Fibroblast of the aortic adventitia (primary cell): Measurements from ENCODE around the gene GAGE12H. TPM values are rescaled to one million over a fixed set of nuclear protein-coding genes. Genes with fewer than 3 reads are reported as not detected.

ENCODE experiments used
- DNase-seq: peaks from one replicate; pipeline ENCODE4 v3.0.0-alpha.2; 2010; ENCODE audit warnings: low read depth
- H3K4me3 ChIP-seq: 2 replicates; pipeline ENCODE4 v1.5.1; 2011; ENCODE audit warnings: low read depth, mild to moderate bottlenecking, control low read depth, low read length, moderate library complexity
- small RNA-seq: library from RNA; depleted of rRNA; stranded (forward); fragments of <200 nt; gene quantifications from one replicate; pipeline ENCODE3, GENCODE V24; 2012
- total RNA-seq: library from RNA; depleted of rRNA; stranded (reverse); fragments of >200 nt; gene quantifications from 2 replicates; pipeline ENCODE4 v1.2.3, GENCODE V29; 2012; ENCODE audit warnings: low replicate concordance
- TF ChIP-seq, protein P1 (sequence below): IDR thresholded peaks from 2 replicates; pipeline ENCODE4 v1.5.1; 2011; ENCODE audit warnings: mild to moderate bottlenecking, low read length, control low read depth, inconsistent platforms; ENCODE audit not compliant: insufficient read depth

GAGE12H gene
- total RNA-seq, 1 donor, result not detected

DNA sequence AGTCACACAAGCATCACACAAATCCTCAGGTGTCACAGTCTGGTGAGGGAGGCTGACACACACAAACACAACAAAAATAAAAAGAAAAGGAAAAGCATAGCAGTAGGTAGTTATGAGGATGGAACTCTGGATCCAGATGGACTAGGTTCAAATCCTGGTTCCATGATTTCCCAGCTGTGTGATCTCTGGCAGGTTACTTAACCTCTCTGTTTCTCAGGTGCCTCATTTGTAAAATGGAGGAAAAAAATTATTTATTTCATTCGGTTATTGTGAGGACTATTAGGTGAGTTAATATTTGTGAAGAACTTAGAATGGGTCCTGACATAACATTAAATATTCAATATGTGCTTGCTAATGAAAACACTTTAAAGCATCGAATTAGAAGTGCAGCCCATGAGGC is 38.8 kb downstream of the GAGE12H start:
- TF ChIP-seq, protein P1, sequence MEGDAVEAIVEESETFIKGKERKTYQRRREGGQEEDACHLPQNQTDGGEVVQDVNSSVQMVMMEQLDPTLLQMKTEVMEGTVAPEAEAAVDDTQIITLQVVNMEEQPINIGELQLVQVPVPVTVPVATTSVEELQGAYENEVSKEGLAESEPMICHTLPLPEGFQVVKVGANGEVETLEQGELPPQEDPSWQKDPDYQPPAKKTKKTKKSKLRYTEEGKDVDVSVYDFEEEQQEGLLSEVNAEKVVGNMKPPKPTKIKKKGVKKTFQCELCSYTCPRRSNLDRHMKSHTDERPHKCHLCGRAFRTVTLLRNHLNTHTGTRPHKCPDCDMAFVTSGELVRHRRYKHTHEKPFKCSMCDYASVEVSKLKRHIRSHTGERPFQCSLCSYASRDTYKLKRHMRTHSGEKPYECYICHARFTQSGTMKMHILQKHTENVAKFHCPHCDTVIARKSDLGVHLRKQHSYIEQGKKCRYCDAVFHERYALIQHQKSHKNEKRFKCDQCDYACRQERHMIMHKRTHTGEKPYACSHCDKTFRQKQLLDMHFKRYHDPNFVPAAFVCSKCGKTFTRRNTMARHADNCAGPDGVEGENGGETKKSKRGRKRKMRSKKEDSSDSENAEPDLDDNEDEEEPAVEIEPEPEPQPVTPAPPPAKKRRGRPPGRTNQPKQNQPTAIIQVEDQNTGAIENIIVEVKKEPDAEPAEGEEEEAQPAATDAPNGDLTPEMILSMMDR, result no peak
- H3K4me3 ChIP-seq, result no peak overlapping the region

DNA sequence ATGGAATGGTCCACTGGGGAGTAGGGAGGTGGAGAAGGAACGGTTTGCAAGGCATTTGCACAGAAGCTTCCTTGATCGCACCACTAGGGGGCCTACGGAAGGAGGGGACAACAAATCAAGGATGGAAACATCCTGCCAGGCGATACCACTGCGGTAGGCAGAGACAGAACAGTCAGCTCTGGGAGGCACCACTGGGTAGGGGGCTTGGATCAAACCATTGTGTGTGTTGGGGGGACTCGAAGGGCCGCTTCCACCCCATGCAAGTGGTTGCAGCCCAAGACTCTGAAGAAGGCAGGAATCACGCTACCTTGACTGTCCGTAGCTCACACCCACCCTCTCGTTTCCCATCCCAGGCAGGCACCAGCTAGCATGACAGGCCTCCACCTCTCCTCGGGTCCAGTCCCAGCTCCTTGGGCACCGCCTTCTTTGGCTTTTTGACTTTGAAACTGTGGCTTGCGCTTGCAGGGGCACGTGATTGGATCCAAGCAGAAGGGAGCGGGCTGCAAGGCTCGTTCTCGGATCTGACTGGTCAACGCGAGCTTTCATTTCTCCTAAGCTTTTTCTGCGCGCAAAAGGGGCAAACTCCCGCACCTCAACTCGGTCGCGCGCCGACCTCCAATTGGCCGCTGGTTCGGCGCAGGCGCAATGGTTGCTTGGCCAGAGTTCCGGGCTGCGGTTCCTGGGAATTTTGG is 47.5 kb downstream of the GAGE12H start:
- H3K4me3 ChIP-seq, result no peak overlapping the region
- DNase-seq, result no peak
- TF ChIP-seq, protein P1, result no peak

More for the DNA sequence above, 38.8 kb downstream of the GAGE12H start:
- no peak for DNase-seq

Small RNA genes lying within 50 kb of the gene (small RNA-seq; reads per million reads assigned to genes)
- gene GAGE12B, result not detected

Other genes with a start within 250 kb of the GAGE12H start
- gene GAGE13, start 248.4 kb upstream of the GAGE12H start, total RNA-seq, result not detected in 2 replicates
- gene GAGE12C, start 47.8 kb upstream of the GAGE12H start, total RNA-seq, result not detected in 2 replicates
- not detected in 2 replicates for gene GAGE12D, start 38.2 kb upstream of the GAGE12H start, total RNA-seq
- not detected in 2 replicates for gene GAGE12E, start 28.7 kb upstream of the GAGE12H start, total RNA-seq
- not detected in 2 replicates for gene GAGE12F, start 19.1 kb upstream of the GAGE12H start, total RNA-seq
- not detected in 2 replicates for gene GAGE12G, start 9.5 kb upstream of the GAGE12H start, total RNA-seq
- gene GAGE2A, start 9.5 kb downstream of the GAGE12H start, total RNA-seq, result not detected in 2 replicates
- not detected in 2 replicates for gene GAGE1, start 19.1 kb downstream of the GAGE12H start, total RNA-seq
- gene PAGE1, start 116.0 kb downstream of the GAGE12H start, total RNA-seq, result not detected in 2 replicates
- not detected in 2 replicates for gene PAGE4, start 249.4 kb downstream of the GAGE12H start, total RNA-seq